Limb (tissue), 2 donors: ENCODE data around the gene FASLG.
A peak's percentile ranks its signal among the peaks of the same experiment; 100 is the strongest.

Source experiments
- DNase-seq, 2 donors: peaks; one replicate each; pipeline ENCODE4 v3.0.0-alpha.2; 2016; ENCODE audit errors: extremely low spot score in 2 of 2

The FASLG gene

GRCh38 chr1:172646653-172647052 is 12.2 kb upstream of the FASLG start:
- no peak for DNase-seq

GRCh38 chr1:172647110-172647564 is 11.8 kb upstream of the FASLG start:
- no peak for DNase-seq

- DNase-seq = no peak
Observed at GRCh38 chr1:172647987-172648386, 10.9 kb upstream of the FASLG start.

GRCh38 chr1:172650474-172651193 is 8.3 kb upstream of the FASLG start:
- no peak for DNase-seq

- DNase-seq = no peak
Observed at GRCh38 chr1:172653015-172653709, 5.7 kb upstream of the FASLG start.

GRCh38 chr1:172654535-172654934 is 4.4 kb upstream of the FASLG start:
- DNase-seq = no peak

GRCh38 chr1:172656576-172656975 is 2.3 kb upstream of the FASLG start:
- DNase-seq = no peak

GRCh38 chr1:172657586-172657985 is 1.3 kb upstream of the FASLG start:
- no peak for DNase-seq

GRCh38 chr1:172661107-172661506 is 2.2 kb downstream of the FASLG start:
- no peak for DNase-seq

GRCh38 chr1:172662464-172663109 is 3.7 kb downstream of the FASLG start:
- DNase-seq = peak in 1 of 2 donors; percentile 13

- DNase-seq = no peak
Observed at GRCh38 chr1:172663732-172664131, 4.8 kb downstream of the FASLG start.

- DNase-seq = no peak
Observed at GRCh38 chr1:172668097-172668496, 9.2 kb downstream of the FASLG start.

GRCh38 chr1:172669011-172669410 is 10.1 kb downstream of the FASLG start:
- DNase-seq = no peak

GRCh38 chr1:172670316-172670715 is 11.4 kb downstream of the FASLG start:
- DNase-seq = no peak

GRCh38 chr1:172670791-172671190 is 11.9 kb downstream of the FASLG start:
- DNase-seq = no peak

GRCh38 chr1:172671591-172671990 is 12.7 kb downstream of the FASLG start:
- DNase-seq = no peak

GRCh38 chr1:172672720-172673119 is 13.8 kb downstream of the FASLG start:
- no peak for DNase-seq

GRCh38 chr1:172673761-172674160 is 14.9 kb downstream of the FASLG start:
- DNase-seq = no peak

- DNase-seq = no peak
Observed at GRCh38 chr1:172674831-172675613, 16.1 kb downstream of the FASLG start.

- no peak for DNase-seq
Observed at GRCh38 chr1:172679000-172679772, 20.3 kb downstream of the FASLG start.

GRCh38 chr1:172680244-172680643 is 21.3 kb downstream of the FASLG start:
- no peak for DNase-seq
